Medulla oblongata (tissue), 1 donor: ENCODE data around the gene MAP3K10.

Source experiments
- DNase-seq: peaks from one replicate; pipeline ENCODE4 v3.0.0-alpha.2; 2015; ENCODE audit errors: extremely low spot score

The MAP3K10 gene

DNA sequence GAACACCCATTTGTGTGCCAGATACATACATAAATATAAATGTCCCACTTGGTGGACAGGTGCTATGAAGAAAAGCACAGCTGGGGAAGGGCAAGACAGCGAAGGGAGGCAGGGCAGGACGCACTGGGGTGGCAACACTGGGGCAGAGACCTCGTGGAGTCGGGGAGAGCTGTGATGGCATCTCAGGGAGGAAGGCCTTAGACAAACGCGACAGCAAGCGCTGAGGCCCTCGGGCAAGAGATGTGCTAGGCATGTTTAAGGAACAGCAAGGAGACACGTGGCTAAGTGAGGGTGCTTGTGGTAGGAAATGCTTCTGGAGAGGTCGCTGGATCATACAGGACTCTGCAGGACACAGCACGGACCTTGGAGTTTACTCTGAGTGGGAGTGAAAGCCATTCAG is 58.6 kb downstream of the MAP3K10 start:
- DNase-seq = no peak

DNA sequence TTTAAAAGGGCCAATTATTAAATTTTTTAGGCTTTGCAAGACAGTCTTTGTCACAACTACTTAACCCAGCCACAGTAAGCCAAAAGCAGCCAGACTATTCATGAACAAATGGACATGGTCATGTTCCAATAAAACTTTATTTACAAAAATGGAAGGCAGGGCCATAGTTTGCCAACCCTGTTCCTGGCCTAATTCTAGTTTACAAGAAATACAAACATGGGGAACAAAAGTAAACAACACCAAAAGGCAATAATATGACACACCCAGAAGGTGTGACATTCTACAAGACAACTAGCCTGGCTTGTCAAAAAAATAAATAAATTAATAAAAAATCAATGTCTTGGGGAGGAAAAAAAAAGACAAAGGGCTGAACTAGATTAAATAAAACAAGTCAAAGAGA is 60.0 kb downstream of the MAP3K10 start:
- no peak for DNase-seq

DNA sequence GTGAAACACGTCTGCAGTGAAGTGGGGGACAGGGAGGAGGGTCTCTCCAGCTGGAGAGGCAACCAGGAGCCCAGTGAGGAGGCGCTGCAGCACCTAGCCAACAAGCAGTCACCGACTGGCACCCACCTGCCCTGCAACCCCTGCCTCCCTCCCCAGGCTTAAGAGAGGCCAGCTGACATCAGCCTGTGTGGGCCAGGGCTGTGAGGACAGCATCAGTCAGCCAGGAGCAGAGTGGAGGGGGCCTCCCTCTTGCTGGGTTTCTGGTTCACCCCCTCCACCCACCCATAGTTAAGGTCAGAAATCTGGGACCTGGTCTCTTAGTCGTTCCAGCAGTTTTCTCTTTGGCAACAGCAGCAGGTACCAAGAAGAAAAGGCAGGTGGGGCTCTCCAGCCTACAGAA is 60.8 kb downstream of the MAP3K10 start:
- no peak for DNase-seq

DNA sequence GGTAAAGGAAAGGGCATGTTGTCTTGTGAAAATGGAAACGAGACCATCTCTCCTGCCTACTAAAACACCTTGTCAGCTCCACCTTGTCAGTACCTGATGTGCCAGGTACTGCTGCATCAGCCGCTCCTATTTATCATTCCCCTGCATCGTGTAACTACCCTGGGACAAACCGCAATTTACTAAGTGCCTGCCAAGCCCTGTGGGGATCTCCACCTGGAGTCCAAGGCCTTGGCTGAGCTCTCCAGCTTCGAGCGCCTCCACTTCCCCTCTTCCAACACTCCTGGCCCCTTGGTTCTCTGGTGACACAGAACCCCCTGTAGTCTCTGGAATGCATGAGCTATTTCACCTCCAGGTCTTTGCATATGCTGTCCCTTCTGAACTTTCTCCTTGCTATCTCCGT is 61.2 kb downstream of the MAP3K10 start:
- DNase-seq = no peak

DNA sequence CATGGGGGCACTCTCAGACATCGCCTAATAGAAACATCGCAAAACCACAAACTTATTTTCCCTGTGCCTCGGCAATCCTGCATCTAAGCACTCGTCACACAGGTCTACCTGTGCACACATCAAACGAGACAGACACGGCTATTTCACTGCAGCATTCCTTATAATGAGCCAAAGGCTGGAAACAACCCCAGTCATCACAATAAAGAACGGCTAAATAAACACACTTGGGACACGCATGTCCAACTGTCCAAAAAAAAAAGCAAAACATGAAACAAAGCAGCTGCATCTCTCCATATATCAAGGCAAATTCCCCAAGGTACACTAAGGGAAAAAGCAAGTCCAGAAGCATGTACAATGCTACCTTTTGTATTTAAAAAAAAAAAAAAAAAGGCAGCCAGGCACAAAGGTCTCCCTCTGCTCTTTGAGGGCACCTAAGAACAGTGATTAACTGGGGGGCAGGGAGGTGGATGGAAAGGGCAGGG is 62.4 kb downstream of the MAP3K10 start:
- DNase-seq = no peak

DNA sequence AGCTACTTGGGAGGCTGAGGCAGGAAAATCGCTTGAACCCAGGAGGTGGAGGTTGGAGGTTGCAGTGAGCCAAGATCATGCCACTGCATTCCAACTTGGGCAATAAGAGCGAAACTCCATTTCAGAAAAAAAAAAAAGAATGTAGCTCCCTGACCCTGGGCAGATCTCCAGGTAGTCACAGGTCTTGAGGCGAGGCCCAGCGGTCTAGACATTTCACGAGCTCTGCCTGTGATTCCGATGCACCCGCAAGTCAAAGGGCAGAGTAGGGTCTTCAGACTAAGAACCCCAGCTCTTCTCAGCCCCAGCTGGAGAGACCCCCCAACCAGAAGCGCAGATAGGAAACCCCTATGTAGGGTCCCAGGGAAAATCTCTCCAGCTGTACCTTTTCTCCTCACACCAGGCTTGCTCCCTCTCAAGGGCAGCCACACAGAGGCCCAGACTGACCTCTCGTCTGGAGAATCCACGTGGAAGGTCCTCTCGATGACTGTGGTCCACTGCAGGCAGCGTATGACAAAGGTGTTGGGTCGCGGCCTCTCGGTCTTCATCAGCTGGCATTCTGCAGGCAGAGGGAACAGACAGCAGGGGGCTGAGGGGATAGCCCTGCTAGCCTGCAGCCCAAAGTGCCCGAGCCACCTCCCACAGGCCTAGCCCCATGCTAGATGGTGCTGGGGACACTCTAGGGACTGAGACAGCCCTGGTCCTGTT is 63.6 kb downstream of the MAP3K10 start:
- no peak for DNase-seq

DNA sequence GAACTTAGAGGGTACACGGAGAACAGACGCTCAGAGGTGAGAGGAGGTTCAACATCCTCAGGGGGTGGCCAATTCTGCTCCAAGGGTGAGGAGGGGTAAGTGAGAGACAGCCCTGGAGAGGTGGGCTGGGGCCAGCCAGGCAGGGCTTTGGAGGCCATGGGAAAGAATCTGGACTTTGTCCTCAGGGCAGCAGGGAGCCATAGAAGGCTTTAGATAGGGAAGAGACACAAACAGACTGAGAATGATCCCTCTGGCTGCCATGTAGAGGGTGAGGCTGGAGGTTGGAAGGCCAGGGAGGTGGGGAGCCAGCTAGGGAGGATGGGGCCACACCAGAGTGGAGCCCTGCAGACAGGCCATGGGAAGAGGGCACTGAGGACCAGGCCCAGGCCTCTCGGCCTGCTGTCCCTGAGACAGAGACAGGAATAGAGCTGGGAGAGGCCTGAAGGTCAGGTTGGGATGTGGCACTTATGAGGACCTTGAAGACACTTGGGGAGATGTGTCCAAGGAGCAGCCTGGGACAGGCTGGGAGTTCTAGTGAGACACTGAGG is 64.5 kb downstream of the MAP3K10 start:
- no peak for DNase-seq

DNA sequence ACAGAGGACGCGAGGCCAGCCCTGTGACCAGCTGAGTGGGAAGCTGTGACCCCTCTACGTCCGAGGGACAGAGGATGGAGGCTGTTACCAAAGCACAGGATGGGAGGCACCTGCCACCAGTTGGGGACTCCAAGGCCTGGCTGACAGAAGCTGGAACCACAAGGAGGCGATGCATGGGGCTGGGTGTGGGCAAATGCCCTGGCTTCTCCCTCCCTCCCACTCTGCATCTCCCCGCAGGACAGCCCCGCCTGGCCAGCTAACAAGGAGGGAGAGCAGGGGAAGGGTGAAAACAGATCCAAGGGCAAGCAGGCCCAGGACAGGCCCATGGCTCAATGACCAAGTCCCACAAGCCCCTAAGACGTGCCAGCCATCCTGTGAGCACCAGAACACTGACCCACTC is 65.3 kb downstream of the MAP3K10 start:
- DNase-seq = no peak

DNA sequence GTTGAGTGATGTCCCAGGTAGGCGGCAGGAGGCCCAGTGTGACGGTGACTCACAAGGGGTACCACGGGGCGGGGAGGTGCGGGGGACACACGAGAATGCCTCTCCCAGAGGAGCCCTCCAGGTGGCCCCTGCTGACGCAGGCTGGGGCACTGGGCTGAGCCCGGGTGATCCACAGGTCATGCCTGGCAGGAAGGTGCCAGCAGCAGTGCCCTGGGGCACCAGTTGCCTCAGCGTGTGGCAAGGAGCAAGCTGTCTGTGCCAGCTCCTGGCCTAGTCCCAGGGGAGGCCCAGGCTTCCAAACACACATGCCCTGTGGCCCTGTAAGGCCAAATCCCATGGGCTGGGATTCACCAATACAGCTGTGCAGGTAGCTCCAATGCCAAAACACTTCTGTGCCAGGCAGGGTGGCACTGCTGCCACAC is 65.9 kb downstream of the MAP3K10 start:
- DNase-seq = no peak

DNA sequence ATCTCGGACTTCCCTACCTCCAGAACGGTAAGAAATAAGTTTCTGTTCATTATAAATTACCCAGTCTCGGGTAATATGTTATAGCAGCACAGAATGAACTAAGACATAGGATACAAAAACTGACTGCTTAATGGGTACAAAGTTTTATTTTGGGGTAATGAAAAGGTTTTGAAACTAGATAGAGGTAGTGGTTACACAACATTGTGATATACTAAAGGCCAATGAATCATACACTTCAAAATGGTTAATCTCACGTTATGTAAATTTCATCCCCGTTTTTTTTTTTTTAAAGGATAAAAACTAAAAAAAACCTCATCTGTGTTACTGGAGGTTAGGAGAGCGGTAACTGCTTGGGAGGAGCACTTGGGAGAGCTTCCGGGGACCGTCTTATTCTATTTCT is 70.4 kb downstream of the MAP3K10 start:
- no peak for DNase-seq

DNA sequence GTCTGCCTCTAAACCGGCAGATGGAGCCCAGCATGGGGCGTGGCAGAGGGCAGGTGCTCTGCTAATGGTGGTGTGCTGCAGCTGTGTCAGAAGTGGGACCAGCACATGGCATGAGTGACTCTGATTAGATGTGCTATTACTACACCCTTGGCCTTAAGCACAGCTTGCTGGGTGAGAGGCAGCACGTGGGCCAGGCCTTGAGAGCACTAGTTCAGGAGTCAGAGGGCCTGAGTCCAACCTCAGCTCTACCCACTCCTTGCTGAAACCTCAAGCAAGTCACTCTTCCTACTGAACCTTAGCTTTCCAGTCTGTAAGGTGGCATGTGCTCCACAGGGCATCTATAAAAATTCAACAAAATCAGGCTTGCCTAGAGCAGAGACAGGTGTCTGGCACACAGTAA is 71.2 kb downstream of the MAP3K10 start:
- no peak for DNase-seq

DNA sequence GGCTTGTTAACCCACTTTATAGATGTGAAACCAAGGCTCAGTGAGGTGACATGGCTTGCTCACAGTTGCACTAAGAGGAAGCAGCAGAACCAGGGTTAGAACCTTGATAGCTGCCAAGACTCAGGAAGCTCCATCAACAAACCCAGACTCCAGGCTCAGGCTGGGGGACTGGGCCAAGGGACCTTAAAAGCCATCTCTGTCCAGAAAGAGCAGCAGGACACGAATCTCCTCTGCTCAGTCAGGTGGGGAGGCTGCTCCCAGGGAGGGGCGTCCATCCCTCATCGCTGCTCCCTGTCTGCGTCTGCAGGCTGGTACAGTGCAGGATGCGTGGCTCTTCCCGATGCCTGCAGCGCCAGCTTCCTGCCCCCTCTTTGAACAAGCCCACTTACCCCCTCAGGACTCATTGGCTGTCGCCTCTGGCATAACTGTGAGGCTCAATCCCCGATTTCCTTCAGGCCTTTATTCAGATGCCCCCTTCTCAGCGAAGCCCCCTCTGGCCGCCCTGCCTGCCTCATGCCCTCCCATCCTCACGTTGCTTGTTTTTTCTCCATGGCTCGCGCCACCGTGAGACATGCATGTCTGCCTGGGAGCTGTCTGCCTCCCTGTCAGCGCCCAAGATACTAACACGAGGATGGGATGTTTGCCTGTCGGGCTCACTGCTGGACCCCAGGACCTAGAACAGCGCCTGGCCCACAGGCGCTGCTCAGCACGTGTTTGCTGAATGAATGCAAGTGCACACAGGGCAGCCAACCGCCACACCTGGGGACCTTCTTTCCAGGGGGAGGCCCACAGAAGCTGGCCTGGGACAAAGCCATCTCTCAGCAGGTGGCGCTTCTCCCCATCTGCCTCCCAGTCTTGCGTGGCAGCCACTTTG is 72.5 kb downstream of the MAP3K10 start:
- no peak for DNase-seq

DNA sequence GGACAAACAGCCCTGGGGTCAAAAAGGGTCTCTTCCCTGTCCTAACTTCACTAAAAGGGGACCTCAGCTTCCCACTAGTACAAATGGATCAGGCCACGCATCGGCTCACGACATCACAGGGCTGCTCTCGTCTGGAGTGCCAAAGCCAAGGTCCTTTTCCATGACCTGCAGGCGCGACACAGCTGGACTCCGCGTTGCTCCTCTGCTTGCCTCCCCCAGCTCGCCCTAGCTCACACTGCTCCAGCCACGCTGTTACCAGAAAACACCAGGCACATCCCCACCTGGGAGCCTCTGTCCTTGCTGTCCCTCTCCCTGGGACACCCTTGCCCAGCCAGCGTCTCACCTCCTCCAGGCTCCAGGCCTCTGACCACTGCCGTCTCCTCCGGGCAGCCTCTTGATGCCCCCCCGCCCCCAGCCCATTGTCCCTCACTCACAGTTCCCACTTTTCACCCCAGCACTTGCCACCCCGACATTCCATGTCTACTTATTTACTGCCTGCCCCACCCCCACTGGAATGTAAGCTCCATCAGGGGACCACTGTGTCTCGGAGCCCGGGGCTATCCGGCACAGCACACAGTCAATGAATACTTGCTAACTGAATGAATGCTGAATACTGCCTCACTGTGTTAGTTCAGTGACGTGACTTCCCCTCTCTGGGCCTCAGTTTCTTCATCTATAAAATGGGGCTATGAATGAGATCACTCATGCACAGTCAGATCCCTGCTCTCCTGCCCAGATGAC is 73.3 kb downstream of the MAP3K10 start:
- no peak for DNase-seq
